NCI-H146 (cell line): ENCODE measurements around the gene MAPK8IP1.
"Not testable (repeated sequence)": the region's sequence is repeated elsewhere in the genome, so short reads cannot be mapped to it uniquely, and the experiment has no call there.

Experiments used
- DNase-seq: peaks from one replicate; lab custom pipeline; 2025; lab: John Stamatoyannopoulos, UW

Gene MAPK8IP1

GRCh38 chr11:45890886-45891550, 5.6 kb downstream of the MAPK8IP1 start:
- DNase-seq: no peak

GRCh38 chr11:45892856-45893255, 7.4 kb downstream of the MAPK8IP1 start:
- DNase-seq: no peak

GRCh38 chr11:45894555-45895247, 9.2 kb downstream of the MAPK8IP1 start:
- DNase-seq: no peak

GRCh38 chr11:45895553-45896259, 10.3 kb downstream of the MAPK8IP1 start:
- DNase-seq: no peak

GRCh38 chr11:45896422-45896984, 11.1 kb downstream of the MAPK8IP1 start:
- DNase-seq: peak; percentile 92

GRCh38 chr11:45897556-45897955, 12.1 kb downstream of the MAPK8IP1 start:
- no peak for DNase-seq

- DNase-seq: no peak
These were observed 13.6 kb downstream of the MAPK8IP1 start for GRCh38 chr11:45899086-45899447.

- DNase-seq: peak; percentile 95
These were observed 14.2 kb downstream of the MAPK8IP1 start for GRCh38 chr11:45899448-45900174.

GRCh38 chr11:45900175-45900800, 14.8 kb downstream of the MAPK8IP1 start:
- DNase-seq: peak; percentile 16

GRCh38 chr11:45900916-45901617, 15.6 kb downstream of the MAPK8IP1 start:
- DNase-seq: no peak

- no peak for DNase-seq
These were observed 16.2 kb downstream of the MAPK8IP1 start for GRCh38 chr11:45901626-45902025.

GRCh38 chr11:45902452-45903380, 17.3 kb downstream of the MAPK8IP1 start:
- DNase-seq: no peak

- DNase-seq: no peak
These were observed 19.0 kb downstream of the MAPK8IP1 start for GRCh38 chr11:45904309-45904915.

- DNase-seq: no peak
These were observed 19.6 kb downstream of the MAPK8IP1 start for GRCh38 chr11:45905095-45905494.

GRCh38 chr11:45905576-45905975, 20.1 kb downstream of the MAPK8IP1 start:
- not testable (repeated sequence) for DNase-seq

- DNase-seq: no peak
These were observed 20.7 kb downstream of the MAPK8IP1 start for GRCh38 chr11:45906096-45906682.

- no peak for DNase-seq
These were observed 21.6 kb downstream of the MAPK8IP1 start, which contains the start of gene FREY1 for GRCh38 chr11:45906965-45907611. TSS of gene FREY1 (minus strand) at chr11:45907271. CDS start at chr11:45907245, 26 bp downstream.

GRCh38 chr11:45907911-45908370, 22.5 kb downstream of the MAPK8IP1 start:
- DNase-seq: no peak
